MM.1S (cell line): ENCODE results near the gene ARMC2.

Source experiments
- CTCF ChIP-seq: fragments of 300-600 bp; sonication (generic); IDR thresholded peaks from 2 replicates; pipeline ENCODE4 v1.5.1; 2016; ENCODE audit warnings: antibody characterized with exemption, low read length, mixed read lengths
- EZH2 ChIP-seq: fragments of 300-600 bp; sonication (generic); optimal IDR thresholded peaks from 2 replicates; pipeline ENCODE3; 2017; ENCODE audit warnings: low read depth, mild to moderate bottlenecking, antibody characterized with exemption, low read length, mixed read lengths

DNA sequence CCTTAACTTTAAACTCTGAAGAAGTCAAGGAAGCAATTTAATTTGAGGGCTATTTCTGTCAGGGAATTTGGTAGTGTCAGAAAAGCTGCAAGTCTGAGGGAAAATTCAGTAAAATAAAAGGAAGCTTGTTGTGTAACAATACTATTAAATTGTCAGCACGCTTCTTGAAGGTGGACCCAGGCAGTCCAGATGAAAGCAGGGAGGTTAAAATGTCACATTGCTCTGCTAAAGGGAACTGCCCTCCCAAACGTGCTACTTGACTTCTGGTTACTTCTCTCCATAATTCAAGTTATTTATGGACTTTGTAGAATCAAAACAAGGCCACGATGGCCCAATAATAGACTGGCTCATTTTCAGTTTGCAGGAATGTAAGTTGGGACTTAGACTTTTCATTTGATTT lies 28.2 kb upstream of the ARMC2 start:
- no peak for TF ChIP-seq CTCF
- no peak for TF ChIP-seq EZH2
